KMS-11 (cell line): ENCODE data around the gene PRSS56.
A peak's percentile ranks its signal among the peaks of the same experiment; 100 is the strongest.

Experiments
- H2AFZ ChIP-seq: fragments of 200-600 bp; sonication (generic); 2 replicates; pipeline ENCODE4 v1.6.1; 2016; ENCODE audit warnings: antibody characterized with exemption, mixed run types, low read depth
- H3K27ac ChIP-seq: fragments of 200-600 bp; sonication (generic); 2 replicates; pipeline ENCODE4 v1.6.1; 2016; ENCODE audit warnings: mild to moderate bottlenecking, mixed run types
- H3K27me3 ChIP-seq: fragments of 200-600 bp; sonication (generic); 2 replicates; pipeline ENCODE4 v1.6.1; 2017; ENCODE audit warnings: mild to moderate bottlenecking, low read depth, mixed run types, moderate library complexity; ENCODE audit not compliant: insufficient read depth
- H3K36me3 ChIP-seq: fragments of 200-600 bp; sonication (generic); 2 replicates; pipeline ENCODE4 v1.6.1; 2017; ENCODE audit warnings: mild to moderate bottlenecking, mixed run types; ENCODE audit not compliant: insufficient read depth
- H3K4me1 ChIP-seq: fragments of 200-600 bp; sonication (generic); 2 replicates; pipeline ENCODE4 v1.6.1; 2016; ENCODE audit warnings: mild to moderate bottlenecking, low read depth, mixed run types; ENCODE audit not compliant: poor library complexity, severe bottlenecking
- H3K4me2 ChIP-seq: fragments of 200-600 bp; sonication (generic); 2 replicates; pipeline ENCODE4 v1.7.0; 2016; ENCODE audit warnings: mild to moderate bottlenecking, mixed run types
- H3K4me3 ChIP-seq: fragments of 200-600 bp; sonication (generic); IDR thresholded peaks from 2 replicates; pipeline ENCODE4 v1.6.1; 2017; ENCODE audit warnings: low read depth, low read length, mixed read lengths; ENCODE audit not compliant: insufficient read depth
- H3K79me2 ChIP-seq: fragments of 200-600 bp; sonication (generic); 2 replicates; pipeline ENCODE4 v1.6.1; 2016; ENCODE audit warnings: low read depth, mixed run types; ENCODE audit not compliant: insufficient read depth
- H3K9ac ChIP-seq: fragments of 200-600 bp; sonication (generic); 2 replicates; pipeline ENCODE4 v1.6.1; 2016; ENCODE audit warnings: mild to moderate bottlenecking, mixed run types
- H4K20me1 ChIP-seq: fragments of 200-600 bp; sonication (generic); 2 replicates; pipeline ENCODE4 v1.6.1; 2016; ENCODE audit warnings: mild to moderate bottlenecking, mixed run types; ENCODE audit not compliant: insufficient read depth
- TF ChIP-seq, protein P1 (sequence below): fragments of 200-600 bp; sonication (generic); conservative IDR thresholded peaks from 2 replicates; pipeline ENCODE4 v1.6.1; 2017; ENCODE audit warnings: low read depth, mild to moderate bottlenecking, antibody characterized with exemption, low read length, moderate library complexity, mixed read lengths

PRSS56 gene

GRCh38 chr2:232534940-232535651 is 14.9 kb downstream of the PRSS56 start:
- Histone ChIP-seq H3K4me2 (no peak overlapping the region), H2AFZ (no peak overlapping the region), H3K4me3 (no peak overlapping the region), H3K27me3 (peaks cover 2% of the 10 kb centered on the region; the same call in 1 of the 2 replicates), H4K20me1 (no peaks in the 10 kb centered on the region), H3K9ac (no peak overlapping the region), H3K4me1 (no peaks in the 10 kb centered on the region), H3K27ac (no peak overlapping the region), H3K79me2 (no peaks in the 10 kb centered on the region), H3K36me3 (no peaks in the 10 kb centered on the region)
- TF ChIP-seq, protein P1, sequence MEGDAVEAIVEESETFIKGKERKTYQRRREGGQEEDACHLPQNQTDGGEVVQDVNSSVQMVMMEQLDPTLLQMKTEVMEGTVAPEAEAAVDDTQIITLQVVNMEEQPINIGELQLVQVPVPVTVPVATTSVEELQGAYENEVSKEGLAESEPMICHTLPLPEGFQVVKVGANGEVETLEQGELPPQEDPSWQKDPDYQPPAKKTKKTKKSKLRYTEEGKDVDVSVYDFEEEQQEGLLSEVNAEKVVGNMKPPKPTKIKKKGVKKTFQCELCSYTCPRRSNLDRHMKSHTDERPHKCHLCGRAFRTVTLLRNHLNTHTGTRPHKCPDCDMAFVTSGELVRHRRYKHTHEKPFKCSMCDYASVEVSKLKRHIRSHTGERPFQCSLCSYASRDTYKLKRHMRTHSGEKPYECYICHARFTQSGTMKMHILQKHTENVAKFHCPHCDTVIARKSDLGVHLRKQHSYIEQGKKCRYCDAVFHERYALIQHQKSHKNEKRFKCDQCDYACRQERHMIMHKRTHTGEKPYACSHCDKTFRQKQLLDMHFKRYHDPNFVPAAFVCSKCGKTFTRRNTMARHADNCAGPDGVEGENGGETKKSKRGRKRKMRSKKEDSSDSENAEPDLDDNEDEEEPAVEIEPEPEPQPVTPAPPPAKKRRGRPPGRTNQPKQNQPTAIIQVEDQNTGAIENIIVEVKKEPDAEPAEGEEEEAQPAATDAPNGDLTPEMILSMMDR: no peak

- Histone ChIP-seq H3K27me3 (peaks cover 2% of the 10 kb centered on the region; the same call in 1 of the 2 replicates), H2AFZ (no peak overlapping the region), H4K20me1 (no peaks in the 10 kb centered on the region), H3K4me3 (no peak overlapping the region), H3K79me2 (no peaks in the 10 kb centered on the region), H3K4me2 (no peak overlapping the region), H3K36me3 (no peaks in the 10 kb centered on the region), H3K27ac (no peak overlapping the region), H3K4me1 (no peaks in the 10 kb centered on the region), H3K9ac (no peak overlapping the region)
- TF ChIP-seq, protein P1: no peak
Observed at GRCh38 chr2:232535761-232536530, 15.8 kb downstream of the PRSS56 start.

DNA sequence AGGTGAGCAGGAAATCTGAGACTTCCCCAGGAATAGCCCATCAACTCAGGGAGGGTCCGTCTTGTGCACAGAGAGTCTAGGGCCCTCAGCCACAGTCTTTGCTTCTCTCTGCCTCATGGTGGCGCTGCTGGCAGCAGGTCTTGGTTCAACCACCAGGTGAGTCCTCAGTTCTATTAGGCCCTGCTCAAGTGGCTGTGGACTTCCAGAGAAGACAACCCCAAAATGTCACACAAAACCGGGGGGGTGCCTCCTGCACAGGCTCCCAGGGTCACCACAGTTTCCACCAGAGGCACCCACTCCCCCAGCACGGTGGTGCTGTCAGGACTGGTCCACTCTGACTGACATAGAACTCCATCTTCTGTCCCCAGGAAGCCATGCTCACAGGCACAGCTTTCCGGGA is 16.9 kb downstream of the PRSS56 start:
- Histone ChIP-seq H3K79me2 (no peaks in the 10 kb centered on the region), H3K27ac (no peak overlapping the region), H3K4me1 (no peaks in the 10 kb centered on the region), H3K9ac (no peak overlapping the region), H3K36me3 (no peaks in the 10 kb centered on the region), H3K27me3 (peaks cover 2% of the 10 kb centered on the region; the same call in 1 of the 2 replicates), H3K4me2 (no peak overlapping the region), H4K20me1 (no peaks in the 10 kb centered on the region), H3K4me3 (no peak overlapping the region), H2AFZ (no peak overlapping the region)
- TF ChIP-seq, protein P1: peak; percentile 41

GRCh38 chr2:232537499-232537898 is 17.3 kb downstream of the PRSS56 start:
- H3K36me3 ChIP-seq: no peaks in the 10 kb centered on the region
- H3K27ac ChIP-seq: no peak overlapping the region
- no peaks in the 10 kb centered on the region for H3K79me2 ChIP-seq
- H2AFZ ChIP-seq: no peak overlapping the region
- H3K9ac ChIP-seq: no peak overlapping the region
- H3K4me2 ChIP-seq: no peak overlapping the region
- no peaks in the 10 kb centered on the region for H4K20me1 ChIP-seq
- no peak overlapping the region for H3K4me3 ChIP-seq
- H3K4me1 ChIP-seq: no peaks in the 10 kb centered on the region
- TF ChIP-seq, protein P1: no peak
- H3K27me3 ChIP-seq: peaks cover 2% of the 10 kb centered on the region; the same call in 1 of the 2 replicates
